HG03432 (cell line): ENCODE data around the gene WDR74.
A peak's percentile ranks its signal among the peaks of the same experiment; 100 is the strongest.

Experiments
- ATAC-seq: cut with Tn5 transposase; IDR thresholded peaks from one replicate; pipeline ENCODE4 v1.9.1; 2021; ENCODE audit warnings: mild to moderate bottlenecking, moderate library complexity; ENCODE audit not compliant: unreplicated experiment

WDR74 gene

GRCh38 chr11:62801071-62801470 is 38.3 kb downstream of the WDR74 start:
- no peak for ATAC-seq

GRCh38 chr11:62799486-62799885 is 39.9 kb downstream of the WDR74 start:
- ATAC-seq, result no peak

DNA sequence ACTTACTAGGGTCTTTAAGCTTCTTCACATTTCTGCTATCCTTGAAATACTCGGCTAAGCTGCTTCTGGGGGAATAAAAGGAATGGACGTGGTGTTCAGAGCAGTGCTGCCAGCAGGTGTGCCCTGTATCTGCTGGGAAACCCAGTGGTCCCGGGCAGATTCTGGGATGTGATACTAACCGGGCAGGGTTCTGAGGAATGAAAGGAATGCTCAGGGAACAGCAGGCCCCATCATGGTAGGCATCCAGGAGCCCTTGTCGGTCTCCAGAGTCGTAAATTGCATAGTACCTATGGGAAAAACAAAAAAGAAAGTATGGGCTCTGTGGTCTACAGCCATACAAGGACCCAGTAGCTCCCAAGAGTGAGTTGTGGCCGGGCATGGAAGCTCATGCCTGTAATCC is 43.1 kb downstream of the WDR74 start:
- no peak for ATAC-seq

GRCh38 chr11:62794201-62794775 is 45.1 kb downstream of the WDR74 start:
- no peak for ATAC-seq

GRCh38 chr11:62792202-62792575 is 47.2 kb downstream of the WDR74 start:
- ATAC-seq, result peak; percentile 7

DNA sequence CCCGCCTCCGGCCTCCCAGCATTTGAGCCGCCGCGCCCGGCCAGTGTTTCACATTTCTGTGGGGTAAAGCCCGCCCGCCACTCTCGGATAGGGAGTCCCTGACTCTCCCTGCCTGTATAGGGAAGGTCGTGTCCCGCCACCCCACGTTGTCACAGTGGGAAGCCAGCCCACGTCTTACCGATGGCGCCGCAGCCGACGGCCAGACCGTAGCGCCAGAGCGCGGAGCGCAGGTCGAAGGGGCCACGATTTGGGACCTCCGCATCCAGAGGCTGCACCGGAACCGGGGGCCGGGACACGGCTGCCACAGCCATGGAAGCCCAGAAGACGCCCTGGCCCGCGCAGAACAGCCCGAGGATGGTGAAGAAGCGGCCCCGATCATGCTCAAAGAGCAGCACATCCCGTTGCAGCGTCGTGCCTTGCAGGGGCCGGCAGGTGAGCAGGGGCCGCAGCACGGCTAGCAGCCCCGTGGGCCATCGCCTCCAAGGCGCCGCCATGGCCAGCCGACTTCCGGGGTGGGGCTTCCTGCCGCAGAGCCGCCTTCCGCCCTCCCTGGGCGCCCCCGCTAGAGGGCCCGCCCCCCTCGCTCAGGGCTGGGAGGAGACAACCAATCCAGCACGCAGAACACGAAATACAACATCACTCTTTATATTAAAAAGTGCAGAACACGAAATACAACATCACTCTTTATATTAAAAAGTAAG is 47.7 kb downstream of the WDR74 start, which contains the start of gene TMEM223:
TMEM223 (minus strand) TSS at position 506 of the 701 bp plus-strand sequence; CDS start at position 494, 12 bp downstream.
- ATAC-seq, result peak; percentile 76

- ATAC-seq, result no peak
These were observed 49.8 kb downstream of the WDR74 start for GRCh38 chr11:62789576-62789975.

DNA sequence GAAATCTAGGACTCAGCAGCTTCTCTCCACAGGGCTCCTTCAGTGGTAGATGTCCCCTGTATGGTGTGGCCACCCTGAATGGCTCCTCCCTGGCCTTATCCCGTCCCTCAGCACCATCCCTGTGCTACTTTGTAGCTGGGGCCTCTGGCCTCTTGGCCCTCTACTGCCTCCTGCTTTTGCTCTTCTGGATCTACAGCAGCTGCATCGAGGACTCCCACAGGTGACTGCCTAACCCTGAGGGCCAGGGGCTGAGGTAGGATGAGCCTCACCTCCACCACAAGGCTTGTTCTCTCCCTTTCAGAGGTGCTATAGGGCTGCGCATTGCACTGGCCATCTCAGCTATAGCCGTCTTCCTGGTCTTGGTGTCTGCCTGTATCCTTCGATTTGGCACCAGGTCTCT is 50.4 kb downstream of the WDR74 start:
- no peak for ATAC-seq

DNA sequence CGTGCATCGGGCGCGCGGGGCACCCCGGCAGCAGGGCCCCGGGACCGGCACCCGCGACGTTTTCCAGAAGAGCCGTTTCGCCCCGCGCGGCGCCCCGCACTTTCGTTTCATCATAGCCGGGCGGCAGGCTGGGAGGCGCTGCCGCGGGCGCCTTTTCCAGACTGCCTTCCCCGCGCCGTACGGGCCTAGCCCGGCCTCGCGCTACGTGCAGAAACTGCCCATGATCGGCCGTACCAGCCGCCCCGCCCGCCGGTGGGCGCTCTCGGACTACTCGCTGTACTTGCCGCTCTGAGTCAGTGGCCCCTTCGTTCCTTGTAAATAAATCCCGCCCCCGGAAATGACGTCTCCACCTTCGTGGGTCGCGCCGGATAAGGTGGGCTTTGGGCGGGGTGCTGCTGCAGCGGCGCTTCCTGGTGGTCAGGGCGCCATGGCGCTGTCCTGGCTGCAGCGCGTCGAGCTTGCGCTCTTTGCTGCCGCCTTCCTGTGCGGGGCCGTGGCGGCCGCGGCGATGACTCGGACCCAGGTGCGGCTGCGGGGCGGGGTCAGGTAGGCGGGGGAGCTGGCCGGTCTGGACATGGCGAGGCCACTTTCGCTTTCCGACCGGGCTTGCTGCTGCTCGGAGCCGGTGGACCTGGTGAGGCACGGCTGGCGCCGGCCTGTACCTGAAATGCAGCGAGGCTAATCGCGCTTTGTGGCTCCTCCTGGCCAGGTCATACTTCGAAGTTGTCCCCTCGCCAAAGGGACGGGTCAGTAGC is 52.2 kb downstream of the WDR74 start, which contains the start of gene TMEM179B:
TMEM179B (plus strand) TSS at position 398 of the 755 bp plus-strand sequence; CDS start at position 428, 30 bp downstream.
- ATAC-seq, result peak; percentile 69

GRCh38 chr11:62786318-62787004 is 52.9 kb downstream of the WDR74 start:
- peak; percentile 78 for ATAC-seq
